Body of pancreas (tissue), 4 donors: ENCODE data around the gene COL5A2. TPM values are rescaled to one million over a fixed set of nuclear protein-coding genes. Genes with fewer than 3 reads are reported as not detected.

ENCODE experiments used
- ATAC-seq: fragments of 150-250 bp; one replicate; pipeline ENCODE4 v1.9.1; 2016
- DNase-seq, 4 donors: peaks; one replicate each; pipeline ENCODE4 v3.0.0-alpha.2; 2019
- H3K27ac ChIP-seq, 4 donors: fragments of 200-600 bp; sonication (generic); 1 replicate in 3 of 4; 2 replicates in 1 of 4; pipeline versions ENCODE4 v1.5.1 to v1.6.1; 2016 to 2019; ENCODE audit warnings: mild to moderate bottlenecking in 1 of 4, mixed read lengths in 1 of 4, moderate library complexity in 1 of 4
- H3K27me3 ChIP-seq, 2 donors: fragments of 200-600 bp; sonication (generic); one replicate each; pipeline ENCODE4 v1.6.0; 2016; ENCODE audit warnings: mild to moderate bottlenecking in 1 of 2
- H3K36me3 ChIP-seq, 2 donors: fragments of 200-600 bp; sonication (generic); replicated peaks in 1 of 2; 2 replicates each; pipeline ENCODE4 v1.5.1; 2016; ENCODE audit warnings: low read depth in 2 of 2; ENCODE audit not compliant: insufficient read depth in 1 of 2
- H3K4me1 ChIP-seq: fragments of 200-600 bp; sonication (generic); one replicate; pipeline ENCODE4 v1.6.0; 2016
- H3K4me3 ChIP-seq, 2 donors: fragments of 200-600 bp; sonication (generic); 1 replicate in 1 of 2; 2 replicates in 1 of 2; pipeline ENCODE4 v1.5.1; 2016 to 2019
- H3K9me3 ChIP-seq, 3 donors: fragments of 200-600 bp; sonication (generic); 1 replicate in 2 of 3; 2 replicates in 1 of 3; pipeline ENCODE4 v1.5.1; 2016
- POLR2A ChIP-seq, 3 donors: fragments of 450-650 bp; IDR thresholded peaks; one replicate each; pipeline ENCODE4 v1.6.1; 2016; ENCODE audit warnings: antibody characterized with exemption in 3 of 3, mild to moderate bottlenecking in 2 of 3
- WGBS, 2 donors: methylation state at CpG; one replicate each; pipeline ENCODE4 v1.1.5; 2017; 5-methylcytosine and 5-hydroxymethylcytosine counted together
- intact Hi-C: fragments of 100-400 bp; cut with DNase I; formaldehyde crosslinking; loops from one replicate; pipeline ENCODE4 v1.15.1; 2023
- total RNA-seq, 2 donors: library from RNA; depleted of rRNA; stranded (reverse); fragments of >200 nt; gene quantifications; one replicate each; pipeline ENCODE4 v1.1.0, GENCODE V29; 2016
- TF ChIP-seq, protein P1 (sequence below), 7 experiments: fragments of 450-650 bp in 4 of 7; fragments of 200-600 bp in 3 of 7; sonication (generic) in 3 of 7; IDR thresholded peaks; one replicate each; pipeline ENCODE4 v1.5.1; 2016 to 2019; ENCODE audit warnings: antibody characterized with exemption in 7 of 7

COL5A2 gene
- total RNA-seq, 2 donors from 2014 or later, result 10.1 to 24.1 TPM

DNA sequence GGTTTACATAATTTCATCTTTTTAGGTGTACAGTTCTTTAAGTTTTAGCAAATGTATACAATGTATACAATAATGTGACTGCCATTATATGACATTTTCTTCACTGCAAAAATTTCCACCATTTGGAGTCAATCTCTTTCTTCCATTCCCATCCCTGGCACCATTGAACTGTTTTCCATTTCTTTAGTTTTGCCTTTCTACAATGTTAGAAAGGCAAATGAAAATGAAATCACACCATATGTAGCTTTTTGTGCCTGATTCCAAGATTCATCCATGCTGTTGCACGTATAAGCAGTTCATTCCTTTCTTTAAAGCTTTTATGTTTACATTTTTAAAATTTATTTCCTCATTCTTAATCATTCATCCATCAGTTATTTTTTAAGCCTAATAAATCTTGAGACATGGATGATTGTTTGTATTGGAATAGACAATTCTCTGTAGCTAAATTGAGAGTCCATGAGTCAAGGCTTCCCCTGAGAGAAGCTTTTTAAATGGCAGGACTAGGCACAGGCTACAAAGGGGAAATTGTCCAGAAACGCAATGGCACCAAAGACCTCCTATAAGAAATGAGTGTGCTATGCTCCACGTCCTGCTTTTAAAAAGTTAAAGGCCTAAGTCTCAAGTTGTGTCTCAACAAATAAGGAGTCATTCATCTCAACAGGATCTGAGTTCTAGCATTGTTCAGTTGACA is 8.7 kb upstream of the COL5A2 start:
- no peaks in the 10 kb centered on the region for H3K27me3 ChIP-seq
- H3K4me1 ChIP-seq, result no peaks in the 10 kb centered on the region
- ATAC-seq (no peak), DNase-seq (no peak)
- H3K36me3 ChIP-seq, result no peaks in the 10 kb centered on the region
- WGBS, 2 donors, result 62 to 76% methylated on average over 3 of the region's 3 CpGs
- intact Hi-C loops, result no loop called here
- H3K27ac ChIP-seq, result no peak overlapping the region
- no peaks in the 10 kb centered on the region for H3K9me3 ChIP-seq
- TF ChIP-seq, protein P1, sequence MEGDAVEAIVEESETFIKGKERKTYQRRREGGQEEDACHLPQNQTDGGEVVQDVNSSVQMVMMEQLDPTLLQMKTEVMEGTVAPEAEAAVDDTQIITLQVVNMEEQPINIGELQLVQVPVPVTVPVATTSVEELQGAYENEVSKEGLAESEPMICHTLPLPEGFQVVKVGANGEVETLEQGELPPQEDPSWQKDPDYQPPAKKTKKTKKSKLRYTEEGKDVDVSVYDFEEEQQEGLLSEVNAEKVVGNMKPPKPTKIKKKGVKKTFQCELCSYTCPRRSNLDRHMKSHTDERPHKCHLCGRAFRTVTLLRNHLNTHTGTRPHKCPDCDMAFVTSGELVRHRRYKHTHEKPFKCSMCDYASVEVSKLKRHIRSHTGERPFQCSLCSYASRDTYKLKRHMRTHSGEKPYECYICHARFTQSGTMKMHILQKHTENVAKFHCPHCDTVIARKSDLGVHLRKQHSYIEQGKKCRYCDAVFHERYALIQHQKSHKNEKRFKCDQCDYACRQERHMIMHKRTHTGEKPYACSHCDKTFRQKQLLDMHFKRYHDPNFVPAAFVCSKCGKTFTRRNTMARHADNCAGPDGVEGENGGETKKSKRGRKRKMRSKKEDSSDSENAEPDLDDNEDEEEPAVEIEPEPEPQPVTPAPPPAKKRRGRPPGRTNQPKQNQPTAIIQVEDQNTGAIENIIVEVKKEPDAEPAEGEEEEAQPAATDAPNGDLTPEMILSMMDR (IDR thresholded peaks at IDR 0.05), result no peak
- TF ChIP-seq POLR2A (IDR thresholded peaks at IDR 0.05), result no peak
- no peak overlapping the region for H3K4me3 ChIP-seq

DNA sequence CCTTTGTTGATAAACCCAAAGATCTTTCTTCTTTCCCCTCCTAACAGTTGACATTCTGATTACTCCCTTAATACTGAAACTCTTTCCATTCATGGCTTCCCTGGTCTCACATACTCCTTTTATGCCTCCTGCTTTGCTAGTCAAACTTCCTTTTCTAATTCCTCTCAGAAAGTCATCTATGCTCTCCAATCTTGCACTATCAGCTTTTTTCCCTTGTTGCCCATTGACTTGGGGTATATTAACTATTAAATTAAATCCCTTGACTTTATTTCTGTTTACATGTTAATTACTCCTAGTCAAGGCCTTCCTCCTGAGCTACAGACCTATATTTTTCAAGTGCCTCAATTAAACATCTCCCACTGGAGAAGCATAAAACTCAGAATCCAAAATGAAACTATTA is 3.6 kb upstream of the COL5A2 start:
- TF ChIP-seq, protein P1 (IDR thresholded peaks at IDR 0.05), result no peak
- no peak for TF ChIP-seq POLR2A (IDR thresholded peaks at IDR 0.05)
- H3K4me3 ChIP-seq, result no peak overlapping the region
- no peaks in the 10 kb centered on the region for H3K27me3 ChIP-seq
- ATAC-seq (no peak), DNase-seq (no peak)
- H3K36me3 ChIP-seq, result no peaks in the 10 kb centered on the region
- H3K4me1 ChIP-seq, result peaks cover 11% of the 10 kb centered on the region
- H3K9me3 ChIP-seq, result no peaks in the 10 kb centered on the region
- intact Hi-C loops, result no loop called here
- no peak overlapping the region for H3K27ac ChIP-seq

DNA sequence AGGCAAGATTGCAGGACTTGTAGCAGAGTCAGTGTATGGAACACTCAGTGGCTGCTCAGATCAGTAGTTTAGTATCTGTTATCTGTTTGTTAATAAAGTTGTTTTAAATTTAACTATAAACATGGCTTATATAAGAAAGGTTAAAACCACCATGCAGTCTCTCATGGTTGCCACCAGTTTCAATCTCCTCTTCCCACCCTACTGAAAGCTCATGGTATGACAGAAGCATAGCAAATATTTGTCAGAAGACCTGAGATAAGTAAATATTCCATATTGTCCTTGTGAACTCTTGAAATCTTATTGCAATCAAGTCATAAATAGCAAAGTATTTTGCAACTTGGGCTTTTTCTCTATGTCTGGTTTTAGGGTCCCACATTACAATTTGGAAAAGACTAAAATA is 2.1 kb upstream of the COL5A2 start:
- H3K27me3 ChIP-seq, result no peaks in the 10 kb centered on the region
- H3K4me3 ChIP-seq, result no peak overlapping the region
- ATAC-seq (no peak), DNase-seq (no peak)
- TF ChIP-seq, protein P1 (IDR thresholded peaks at IDR 0.05), result no peak
- no peak for TF ChIP-seq POLR2A (IDR thresholded peaks at IDR 0.05)
- H3K27ac ChIP-seq, result no peak overlapping the region
- no peaks in the 10 kb centered on the region for H3K9me3 ChIP-seq
- no peaks in the 10 kb centered on the region for H3K36me3 ChIP-seq
- H3K4me1 ChIP-seq, result peaks cover 11% of the 10 kb centered on the region
- intact Hi-C loops, result no loop called here

DNA sequence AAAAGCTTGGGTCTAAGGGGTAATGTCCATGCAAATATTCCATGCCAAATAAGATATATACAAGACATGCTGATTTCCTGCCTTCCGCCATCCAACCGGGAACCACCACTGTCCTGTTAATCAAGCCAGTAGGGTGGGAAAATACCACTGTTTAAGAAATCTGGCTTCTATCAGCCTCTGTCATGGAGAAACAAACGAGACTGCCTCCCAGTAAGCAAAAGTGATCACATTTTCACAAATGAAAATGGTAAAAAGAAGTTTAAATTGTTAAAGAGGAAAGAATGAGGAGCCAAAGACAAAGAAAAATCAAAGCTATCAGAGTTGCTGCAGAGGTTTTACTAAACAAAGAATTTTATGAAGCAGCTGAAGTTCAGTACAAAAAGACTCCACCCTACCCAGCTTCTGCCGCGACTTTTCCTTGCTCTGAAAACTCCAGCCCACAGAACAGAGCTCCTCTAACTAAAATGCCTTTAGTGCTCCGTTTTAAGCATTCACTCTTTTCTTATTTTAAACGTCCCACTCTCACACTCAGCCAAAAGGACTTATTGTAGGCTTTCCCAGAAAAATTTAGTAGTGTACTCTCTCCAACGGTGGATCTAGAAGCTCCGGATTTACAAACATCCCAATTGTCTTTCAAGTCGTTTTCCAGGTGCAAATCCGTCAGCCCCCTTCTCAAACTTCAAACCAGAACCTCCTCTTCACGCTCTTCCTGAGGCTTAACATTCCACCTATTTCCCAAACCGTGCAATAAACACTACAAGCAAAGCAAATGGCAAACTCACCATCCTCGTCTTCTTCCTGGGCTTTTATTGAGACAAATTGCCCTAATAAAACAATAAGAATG is 613 bp downstream of the COL5A2 start:
- intact Hi-C loops, result no loop called here
- WGBS, 2 donors, result 7 to 8% methylated on average over 14 of the region's 14 CpGs
- no peaks in the 10 kb centered on the region for H3K36me3 ChIP-seq
- TF ChIP-seq, protein P1 (IDR thresholded peaks at IDR 0.05), result no peak
- no peak for TF ChIP-seq POLR2A (IDR thresholded peaks at IDR 0.05)
- peak in 1 of 4 donors; percentile 11 for DNase-seq
- peaks cover 11% of the 10 kb centered on the region for H3K4me1 ChIP-seq
- peak; percentile 50 for ATAC-seq
- H3K4me3 ChIP-seq, result no peak overlapping the region
- H3K27me3 ChIP-seq, result no peaks in the 10 kb centered on the region
- peak overlapping the region in 1 of 4 donors; percentile 3 for H3K27ac ChIP-seq
- no peaks in the 10 kb centered on the region for H3K9me3 ChIP-seq
